ENCODE measurements around the gene GLIS1. TPM values are rescaled to one million over a fixed set of nuclear protein-coding genes. Genes with fewer than 3 reads are reported as not detected.

GLIS1 gene
- total and polyA plus RNA-seq, 2 donors (not counting 3 experiments of a cell fraction or from before 2014, with no cell fraction given): not detected

- no peak overlapping the region for H3K27ac ChIP-seq (ENCODE audit: insufficient read depth, low read depth, low read length)
Measured at GRCh38 chr1:53499257-53500203, 239.4 kb downstream of the GLIS1 start.

More at GRCh38 chr1:53499257-53500203, 239.4 kb downstream of the GLIS1 start:
- Histone ChIP-seq H3K4me3 (replicated peaks in 1 of 3; ENCODE audit: insufficient read depth in 1 of 3, low read depth in 1 of 3, low read length in 3 of 3) (no peak overlapping the region), H3K4me1 (ENCODE audit: control insufficient read depth, extremely low read depth, insufficient read depth, low read length) (no peaks in the 10 kb centered on the region), H3K36me3 (ENCODE audit: control insufficient read depth in 2 of 2, extremely low read depth in 1 of 2, insufficient read depth in 2 of 2, low read length in 2 of 2) (no peaks in the 10 kb centered on the region), H3K79me2 (ENCODE audit: control insufficient read depth, insufficient read depth, low read length) (no peaks in the 10 kb centered on the region), H3K4me2 (ENCODE audit: insufficient read depth, low read length) (no peak overlapping the region), H3K9me3 (replicated peaks; ENCODE audit: control insufficient read depth, insufficient read depth, low read length) (no peaks in the 10 kb centered on the region), H3K9me1 (replicated peaks; ENCODE audit: control insufficient read depth, extremely low read depth, insufficient read depth, low read length) (no peaks in the 10 kb centered on the region), H2AFZ (ENCODE audit: low read depth, low read length) (no peak overlapping the region), H3K9ac (replicated peaks; ENCODE audit: extremely low read depth, insufficient read depth, low read length) (no peak overlapping the region), H3K27me3 (ENCODE audit: control insufficient read depth in 2 of 2, insufficient read depth in 2 of 2, low read length in 2 of 2) (no peaks in the 10 kb centered on the region), H4K20me1 (replicated peaks; ENCODE audit: control insufficient read depth, extremely low read depth, insufficient read depth, low read length) (no peaks in the 10 kb centered on the region)
- TF ChIP-seq JUN (IDR thresholded peaks at IDR 0.05; ENCODE audit: borderline replicate concordance, insufficient read depth, insufficient read length, low read depth): no peak
- no peak for TF ChIP-seq MYC (IDR thresholded peaks at IDR 0.05; ENCODE audit: low read depth, low read length)
- no peak for TF ChIP-seq POLR2A (IDR thresholded peaks at IDR 0.05; ENCODE audit: low read depth, low read length)
- TF ChIP-seq, protein P1, sequence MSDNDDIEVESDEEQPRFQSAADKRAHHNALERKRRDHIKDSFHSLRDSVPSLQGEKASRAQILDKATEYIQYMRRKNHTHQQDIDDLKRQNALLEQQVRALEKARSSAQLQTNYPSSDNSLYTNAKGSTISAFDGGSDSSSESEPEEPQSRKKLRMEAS (IDR thresholded peaks at IDR 0.05; ENCODE audit: insufficient read depth, insufficient read length): no peak
- TF ChIP-seq FOS (IDR thresholded peaks at IDR 0.05; ENCODE audit: borderline replicate concordance, insufficient read depth, low read length): no peak
- no peak for TF ChIP-seq GATA2 (IDR thresholded peaks at IDR 0.05; ENCODE audit: insufficient read depth, insufficient read length, low read depth, low read length)
- TF ChIP-seq POLR2AphosphoS5 (IDR thresholded peaks at IDR 0.05; ENCODE audit: insufficient read depth, low read depth, low read length): no peak
- no peak for TF ChIP-seq CTCF (IDR thresholded peaks at IDR 0.05; ENCODE audit: extremely low read depth in 1 of 2, insufficient read depth in 1 of 2, low read depth in 1 of 2, low read length in 2 of 2)
- no peak for TF ChIP-seq EZH2 (IDR thresholded peaks at IDR 0.05; ENCODE audit: borderline replicate concordance, low read depth, low read length, severe bottlenecking)
- intact Hi-C loops (cut with micrococcal nuclease) (no loop called here), dilution Hi-C loops (cut with MboI; ENCODE audit: extremely low pct_ligation_motif_present, low sequenced_read_pairs) (no loop called here)
- no TSS peak for BruUV-seq (replicated peaks)
- DNase-seq (ENCODE audit: low read depth, low spot score): no peak
- CTCF ChIA-PET: interaction anchor here (1.0 to 1.1 kb wide), 2 partner anchors 10 to 14 kb away, joined by 3 read pairs; no protein-coding TSS in a partner anchor
- POLR2A ChIA-PET: no interaction called here
- no peak for FAIRE-seq
